Activated T-helper 1 cell treated with anti-CD3 and anti-CD28 coated beads, Interleukin-12 subunit alpha, Interleukin-12 subunit beta, Interleukin-2, Interleukin-4 antibody, amounts not matched to agents 30 ng/mL and 10 ng/mL and 1 ng/mL, durations not matched to agents 14 hours and 24 hours and 36 hours (primary cell): Measurements from ENCODE around the gene CDC14B. TPM values are rescaled to one million over a fixed set of nuclear protein-coding genes. Genes with fewer than 3 reads are reported as not detected.
"Not testable (repeated sequence)": the region's sequence is repeated elsewhere in the genome, so short reads cannot be mapped to it uniquely, and the experiment has no call there.

ENCODE experiments used
- DNase-seq: peaks from one replicate; pipeline ENCODE4 v3.0.0; 2021; ENCODE audit warnings: low spot score
- H3K27ac Mint-ChIP-seq: one replicate; pipeline ENCODE4 v1.8.0; 2021; ENCODE audit warnings: mild to moderate bottlenecking, mixed read lengths
- H3K27me3 Mint-ChIP-seq: one replicate; pipeline ENCODE4 v1.8.0; 2022; ENCODE audit warnings: mild to moderate bottlenecking, moderate library complexity, mixed read lengths; ENCODE audit not compliant: insufficient read depth
- H3K36me3 Mint-ChIP-seq: one replicate; pipeline ENCODE4 v1.8.0; 2021; ENCODE audit warnings: low read depth, mixed read lengths
- H3K4me1 Mint-ChIP-seq: one replicate; pipeline ENCODE4 v1.8.0; 2021; ENCODE audit warnings: low read depth, mixed read lengths
- H3K4me3 Mint-ChIP-seq: one replicate; pipeline ENCODE4 v1.8.0; 2021; ENCODE audit warnings: mild to moderate bottlenecking, moderate library complexity, mixed read lengths
- H3K9me3 Mint-ChIP-seq: one replicate; pipeline ENCODE4 v1.8.0; 2021; ENCODE audit warnings: mixed read lengths
- intact Hi-C: fragments of 100-400 bp; cut with micrococcal nuclease; formaldehyde crosslinking; loops from one replicate; pipeline ENCODE4 v1.15.1; 2024
- total RNA-seq: library from RNA; stranded (reverse); gene quantifications from 2 replicates; pipeline ENCODE4 v1.2.3, GENCODE V29; 2022

Gene CDC14B
- 1.1 and 1.4 TPM in 2 replicates for total RNA-seq

- peaks cover 12% of the 10 kb centered on the region for H3K4me1 Mint-ChIP-seq
- no peak within 1 kb of the TSS for H3K27ac Mint-ChIP-seq
- no peaks in the 10 kb centered on the region for H3K9me3 Mint-ChIP-seq
- H3K27me3 Mint-ChIP-seq: peaks cover 40% of the 10 kb centered on the region
- H3K36me3 Mint-ChIP-seq: no peaks in the 10 kb centered on the region
- intact Hi-C loops: loop anchor here (2.0 kb wide), 1 partner anchor 35 kb away; the partner anchor contains the start of gene PRXL2C
- DNase-seq: peak; percentile 54
- peak within 1 kb of the TSS; percentile 71 for H3K4me3 Mint-ChIP-seq
These were observed at the start of gene CDC14B for GRCh38 chr9:96619491-96620180. CDC14B (minus strand) TSS chr9:96619843; CDS start chr9:96619378, 465 bp downstream.

DNA sequence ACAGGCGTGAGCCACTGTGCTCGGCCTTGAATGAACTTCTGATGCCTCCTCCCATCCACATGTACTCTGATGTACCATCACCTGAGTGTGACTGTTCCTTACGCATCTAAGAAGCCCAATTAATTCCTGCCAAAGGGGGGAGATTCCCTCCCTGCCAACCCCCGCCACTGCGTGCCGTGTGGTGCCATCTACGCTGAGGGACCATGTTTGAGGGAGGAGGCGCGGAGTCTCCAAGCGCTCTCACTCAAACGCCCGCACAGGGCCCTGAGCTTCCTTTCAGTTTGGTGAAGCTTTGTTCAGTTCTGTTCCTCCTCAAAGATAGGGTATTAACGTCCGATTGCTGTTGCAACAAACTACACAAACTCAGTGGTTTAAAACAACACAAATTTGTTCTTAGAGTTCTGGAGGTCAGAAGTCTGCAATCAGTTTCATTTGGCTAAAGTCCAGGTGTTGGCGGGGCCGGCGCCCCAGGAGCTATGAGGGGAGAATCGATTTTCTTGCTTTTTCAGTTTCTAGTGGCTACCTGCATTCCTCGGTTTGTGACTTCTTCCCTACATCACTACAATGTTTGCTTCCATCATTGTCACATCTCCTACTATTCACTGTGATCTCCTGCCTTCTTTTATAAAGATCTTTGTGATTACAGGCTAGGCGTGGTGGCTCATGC, 49.4 kb upstream of the CDC14B start:
- H3K4me3 Mint-ChIP-seq: no peak overlapping the region

GRCh38 chr9:96667363-96667728, 47.7 kb upstream of the CDC14B start:
- intact Hi-C loops: loop anchor here (1.0 to 10.0 kb wide), 2 partner anchors 225 to 433 kb away; no protein-coding TSS in a partner anchor

More for the DNA sequence above, 49.4 kb upstream of the CDC14B start:
- Mint-ChIP-seq H3K27me3 (peaks cover 6% of the 10 kb centered on the region), H3K4me1 (no peaks in the 10 kb centered on the region), H3K27ac (no peak overlapping the region), H3K36me3 (no peaks in the 10 kb centered on the region), H3K9me3 (peaks cover 2% of the 10 kb centered on the region)
- DNase-seq: no peak
- intact Hi-C loops: loop anchor here (10.0 kb wide), 1 partner anchor 434 kb away; no protein-coding TSS in a partner anchor

DNA sequence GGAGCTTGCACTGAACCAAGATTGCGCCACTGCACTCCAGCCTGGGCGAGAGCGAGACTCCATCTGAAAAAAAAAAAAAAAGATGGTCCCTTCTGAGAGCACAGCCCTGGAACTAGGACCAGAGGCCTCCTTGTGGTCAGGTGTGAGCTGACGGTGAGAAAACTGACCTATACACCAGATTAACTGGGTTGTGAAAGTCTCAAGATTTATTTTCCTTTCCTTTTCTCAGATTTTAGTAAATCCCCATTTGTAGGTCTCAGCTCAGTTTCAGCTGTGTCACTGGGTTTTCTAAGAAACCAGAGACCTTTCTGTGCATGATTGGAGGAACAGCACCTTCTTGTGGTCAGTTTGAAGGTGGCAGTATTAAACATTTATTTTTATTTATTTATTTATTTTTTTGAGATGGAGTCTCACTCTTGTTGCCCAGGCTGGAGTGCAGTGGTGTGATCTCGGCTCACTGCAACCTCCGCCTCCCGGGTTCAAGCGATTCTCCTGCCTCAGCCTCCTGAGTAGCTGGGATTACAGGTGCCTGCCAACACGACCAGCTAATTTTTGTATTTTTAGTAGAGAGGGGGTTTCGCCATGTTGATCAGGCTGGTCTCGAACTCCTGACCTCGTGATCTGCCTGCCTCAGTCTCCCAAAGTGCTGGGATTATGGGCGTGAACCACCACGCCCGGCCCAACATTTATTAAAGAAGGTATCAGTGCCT, 47.2 kb upstream of the CDC14B start:
- H3K27ac Mint-ChIP-seq, DNase-seq, H3K4me3 Mint-ChIP-seq, H3K4me1 Mint-ChIP-seq, H3K36me3 Mint-ChIP-seq, H3K9me3 Mint-ChIP-seq, H3K27me3 Mint-ChIP-seq: not testable (repeated sequence)
- intact Hi-C loops: loop anchor here (1.0 to 10.0 kb wide), 3 partner anchors 225 to 432 kb away; no protein-coding TSS in a partner anchor

More at GRCh38 chr9:96667363-96667728, 47.7 kb upstream of the CDC14B start:
- H3K27ac Mint-ChIP-seq: no peak overlapping the region
- DNase-seq: no peak
- no peaks in the 10 kb centered on the region for H3K36me3 Mint-ChIP-seq
- H3K4me1 Mint-ChIP-seq: no peaks in the 10 kb centered on the region
- peaks cover 9% of the 10 kb centered on the region for H3K27me3 Mint-ChIP-seq
- no peak overlapping the region for H3K4me3 Mint-ChIP-seq
- H3K9me3 Mint-ChIP-seq: no peaks in the 10 kb centered on the region

DNA sequence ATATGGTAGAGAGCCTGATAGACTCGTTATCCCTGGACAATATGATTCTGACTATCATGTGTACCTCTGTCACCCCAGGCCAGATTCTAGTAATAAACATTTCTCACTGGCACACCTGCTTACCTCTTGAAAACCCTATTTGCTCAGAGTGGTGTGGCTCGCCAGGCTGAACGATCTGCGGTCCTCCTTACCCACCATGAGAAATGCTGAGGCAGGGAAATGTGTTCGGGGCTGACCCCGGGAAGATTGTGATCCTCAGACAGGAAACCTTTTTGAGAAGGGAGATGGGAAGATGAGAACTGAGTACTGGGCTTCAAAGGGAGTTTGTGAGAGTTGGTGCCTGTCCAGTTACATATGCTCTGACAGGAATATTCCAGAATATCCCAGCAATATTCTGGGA, 46.1 kb upstream of the CDC14B start:
- Mint-ChIP-seq H3K4me1 (no peaks in the 10 kb centered on the region), H3K27ac (no peak overlapping the region), H3K27me3 (peaks cover 9% of the 10 kb centered on the region), H3K4me3 (no peak overlapping the region), H3K36me3 (no peaks in the 10 kb centered on the region), H3K9me3 (no peaks in the 10 kb centered on the region)
- intact Hi-C loops: loop anchor here (1.0 to 10.0 kb wide), 2 partner anchors 338 to 431 kb away; no protein-coding TSS in a partner anchor
- no peak for DNase-seq

- Mint-ChIP-seq H3K27me3 (peaks cover 13% of the 10 kb centered on the region), H3K27ac (no peak overlapping the region), H3K36me3 (no peaks in the 10 kb centered on the region), H3K4me3 (no peak overlapping the region), H3K9me3 (no peaks in the 10 kb centered on the region), H3K4me1 (no peaks in the 10 kb centered on the region)
- DNase-seq: no peak
- intact Hi-C loops: loop anchor here (10.0 kb wide), 1 partner anchor 429 kb away; no protein-coding TSS in a partner anchor
These were observed 44.0 kb upstream of the CDC14B start for GRCh38 chr9:96663506-96664120.

- Mint-ChIP-seq H3K4me1 (no peaks in the 10 kb centered on the region), H3K36me3 (no peaks in the 10 kb centered on the region), H3K27me3 (peaks cover 16% of the 10 kb centered on the region), H3K9me3 (no peaks in the 10 kb centered on the region), H3K27ac (no peak overlapping the region), H3K4me3 (no peak overlapping the region)
- no peak for DNase-seq
- intact Hi-C loops: loop anchor here (10.0 kb wide), 1 partner anchor 427 kb away; no protein-coding TSS in a partner anchor
These were observed 42.1 kb upstream of the CDC14B start for GRCh38 chr9:96661711-96662110.

- intact Hi-C loops: loop anchor here (10.0 kb wide), 1 partner anchor 426 kb away; no protein-coding TSS in a partner anchor
These were observed 41.1 kb upstream of the CDC14B start for GRCh38 chr9:96660692-96661248.

GRCh38 chr9:96655198-96655851, 35.7 kb upstream of the CDC14B start, which contains the start of gene PRXL2C:
PRXL2C (minus strand) TSS chr9:96655317; CDS start chr9:96655281, 36 bp downstream.
- peak; percentile 69 for DNase-seq
- H3K9me3 Mint-ChIP-seq: no peaks in the 10 kb centered on the region
- peaks cover 2% of the 10 kb centered on the region for H3K36me3 Mint-ChIP-seq
- peak within 1 kb of the TSS; percentile 84 for H3K27ac Mint-ChIP-seq
- peaks cover 10% of the 10 kb centered on the region for H3K27me3 Mint-ChIP-seq
- intact Hi-C loops: loop anchor here (1.0 to 10.0 kb wide), 7 partner anchors 31 to 1931 kb away; partner anchors contain the start of genes AOPEP, HABP4, PTCH1 and ZNF782
- H3K4me3 Mint-ChIP-seq: peak within 1 kb of the TSS; percentile 88
- H3K4me1 Mint-ChIP-seq: peaks cover 11% of the 10 kb centered on the region

More at GRCh38 chr9:96660692-96661248, 41.1 kb upstream of the CDC14B start:
- Mint-ChIP-seq H3K27me3 (peaks cover 16% of the 10 kb centered on the region), H3K27ac (no peak overlapping the region), H3K4me1 (peaks cover 5% of the 10 kb centered on the region), H3K4me3 (no peak overlapping the region), H3K36me3 (no peaks in the 10 kb centered on the region), H3K9me3 (no peaks in the 10 kb centered on the region)
- no peak for DNase-seq

GRCh38 chr9:96654450-96655197, 35.0 kb upstream of the CDC14B start:
- Mint-ChIP-seq H3K27me3 (peaks cover 7% of the 10 kb centered on the region), H3K36me3 (peaks cover 8% of the 10 kb centered on the region), H3K27ac (peak overlapping the region; percentile 72), H3K9me3 (no peaks in the 10 kb centered on the region), H3K4me1 (peaks cover 11% of the 10 kb centered on the region), H3K4me3 (peak overlapping the region; percentile 88)
- intact Hi-C loops: loop anchor here (1.0 to 10.0 kb wide), 9 partner anchors 32 to 1930 kb away; partner anchors contain the start of genes AOPEP, HABP4, PTCH1 and ZNF367
- DNase-seq: peak; percentile 50

DNA sequence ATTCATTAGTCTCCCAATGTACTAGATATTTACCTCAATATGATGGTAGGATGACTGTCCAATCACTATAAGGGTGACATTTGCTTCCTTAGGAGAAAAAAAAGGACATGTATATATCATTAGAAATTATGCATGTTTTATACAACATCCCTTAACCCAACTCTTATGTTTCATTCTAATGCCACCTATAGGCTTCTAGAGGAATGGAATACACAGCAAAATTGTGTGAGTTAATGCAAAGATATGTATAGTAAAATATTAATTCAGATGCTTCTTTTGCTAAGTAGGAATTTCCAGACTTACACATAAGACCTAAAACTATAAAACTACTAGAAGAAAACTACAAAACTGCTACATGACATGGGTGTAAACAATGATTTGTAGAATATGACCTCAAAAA, 32.0 kb upstream of the CDC14B start:
- H3K36me3 Mint-ChIP-seq: peaks cover 12% of the 10 kb centered on the region
- peaks cover 11% of the 10 kb centered on the region for H3K4me1 Mint-ChIP-seq
- H3K9me3 Mint-ChIP-seq: no peaks in the 10 kb centered on the region

More for the DNA sequence above, 32.0 kb upstream of the CDC14B start:
- intact Hi-C loops: loop anchor here (1.0 to 10.0 kb wide), 5 partner anchors 159 to 1927 kb away; partner anchors contain the start of genes AOPEP and PTCH1
- no peak for DNase-seq
- H3K27me3 Mint-ChIP-seq: no peaks in the 10 kb centered on the region
- no peak overlapping the region for H3K27ac Mint-ChIP-seq
- no peak overlapping the region for H3K4me3 Mint-ChIP-seq
